Sigmoid colon (tissue), 7 donors: ENCODE results near the gene METTL21C. TPM values are rescaled to one million over a fixed set of nuclear protein-coding genes. Genes with fewer than 3 reads are reported as not detected.

ENCODE experiments used
- DNase-seq: peaks from one replicate; pipeline ENCODE4 v3.0.0-alpha.2; 2019
- H3K27ac ChIP-seq, 4 donors: fragments of 200-600 bp; sonication (generic); one replicate each; pipeline ENCODE4 v1.5.1; 2016 to 2019; ENCODE audit warnings: mild to moderate bottlenecking in 1 of 4
- H3K27me3 ChIP-seq, 3 donors: fragments of 200-600 bp; sonication (generic); one replicate each; pipeline ENCODE4 v1.5.1; 2019; ENCODE audit warnings: mild to moderate bottlenecking in 1 of 3
- H3K36me3 ChIP-seq, 4 donors: fragments of 200-600 bp; sonication (generic); one replicate each; pipeline ENCODE4 v1.5.1; 2016 to 2019
- H3K4me1 ChIP-seq, 4 donors: fragments of 200-600 bp; sonication (generic); one replicate each; pipeline ENCODE4 v1.5.1; 2017 to 2019
- H3K4me3 ChIP-seq, 4 donors: fragments of 200-600 bp; sonication (generic); one replicate each; pipeline ENCODE4 v1.5.1; 2017 to 2019; ENCODE audit warnings: mild to moderate bottlenecking in 2 of 4, moderate library complexity in 1 of 4
- H3K9me3 ChIP-seq, 4 donors: fragments of 200-600 bp in 3 of 4; sonication (generic) in 3 of 4; one replicate each; pipeline versions ENCODE4 v1.5.1 to v1.6.1; 2013 to 2019
- CTCF ChIP-seq, 4 experiments: fragments of 450-650 bp in 3 of 4; fragments of 200-600 bp in 1 of 4; IDR thresholded peaks; one replicate each; pipeline ENCODE4 v1.5.1; 2016 to 2019; ENCODE audit warnings: antibody characterized with exemption in 4 of 4, mild to moderate bottlenecking in 3 of 4, moderate library complexity in 2 of 4
- EP300 ChIP-seq, 4 donors: sonication (generic); formaldehyde crosslinking; IDR thresholded peaks; one replicate each; pipeline ENCODE4 v1.6.1; 2017; ENCODE audit warnings: antibody characterized with exemption in 4 of 4
- POLR2A ChIP-seq, 2 donors: fragments of 450-650 bp; IDR thresholded peaks; one replicate each; pipeline ENCODE4 v1.6.1; 2016; ENCODE audit warnings: antibody characterized with exemption in 2 of 2, mild to moderate bottlenecking in 2 of 2, moderate library complexity in 2 of 2
- POLR2AphosphoS5 ChIP-seq, 4 donors: sonication (generic); formaldehyde crosslinking; IDR thresholded peaks; one replicate each; pipeline ENCODE4 v1.6.1; 2017; ENCODE audit warnings: antibody characterized with exemption in 4 of 4
- WGBS, 2 donors: extraction: QIAGEN DNeasy Blood & Tissue Kit; methylation state at CpG; one replicate each; pipeline ENCODE4 v1.1.7; 2013; 5-methylcytosine and 5-hydroxymethylcytosine counted together
- intact Hi-C: fragments of 100-400 bp; cut with DNase I; formaldehyde crosslinking; loops from one replicate; pipeline ENCODE4 v1.15.1; 2023
- polyA plus RNA-seq, 3 donors: library from polyadenylated mRNA; stranded (reverse); fragments of 200-250 nt; gene quantifications; one replicate each; pipeline ENCODE4 v1.2.3, GENCODE V29; 2013
- total RNA-seq, 4 donors: library from RNA; depleted of rRNA; stranded (reverse); fragments of >200 nt; gene quantifications; one replicate each; pipeline ENCODE4 v1.1.0, GENCODE V29; 2016
- donor health status: healthy with polysubstance abuse.
- donor health status: Bipolar disorder and iron deficiency.
- donor health status: healthy.

The METTL21C gene
- total and polyA plus RNA-seq, 7 donors: 0.36 TPM; not detected in 6

GRCh38 chr13:102709536-102709935 lies 14.7 kb upstream of the METTL21C start:
- no peak for DNase-seq
- no peak overlapping the region for H3K27ac ChIP-seq
- H3K27me3 ChIP-seq: no peaks in the 10 kb centered on the region
- no peak for TF ChIP-seq EP300 (IDR thresholded peaks at IDR 0.05)
- no peak for TF ChIP-seq POLR2A (IDR thresholded peaks at IDR 0.05)
- TF ChIP-seq POLR2AphosphoS5 (IDR thresholded peaks at IDR 0.05): no peak
- no peak for TF ChIP-seq CTCF (IDR thresholded peaks at IDR 0.05)
- H3K4me3 ChIP-seq: no peak overlapping the region
- peaks cover 0 to 3% (median 0%) of the 10 kb centered on the region in 4 donors for H3K4me1 ChIP-seq
- peaks cover 0 to 3% (median 0%) of the 10 kb centered on the region in 4 donors for H3K9me3 ChIP-seq
- no peaks in the 10 kb centered on the region for H3K36me3 ChIP-seq
- intact Hi-C loops: no loop called here

- H3K36me3 ChIP-seq: no peaks in the 10 kb centered on the region
- peaks cover 0 to 3% (median 0%) of the 10 kb centered on the region in 4 donors for H3K4me1 ChIP-seq
- peaks cover 0 to 3% (median 0%) of the 10 kb centered on the region in 4 donors for H3K9me3 ChIP-seq
- intact Hi-C loops: no loop called here
- TF ChIP-seq POLR2AphosphoS5 (IDR thresholded peaks at IDR 0.05) (no peak), POLR2A (IDR thresholded peaks at IDR 0.05) (no peak), EP300 (IDR thresholded peaks at IDR 0.05) (no peak), CTCF (IDR thresholded peaks at IDR 0.05) (no peak)
- no peak overlapping the region for H3K4me3 ChIP-seq
- DNase-seq: no peak
- H3K27ac ChIP-seq: no peak overlapping the region
- WGBS, 2 donors: 84 to 87% methylated on average over 2 of the region's 2 CpGs
- no peaks in the 10 kb centered on the region for H3K27me3 ChIP-seq
Measured at GRCh38 chr13:102708991-102709390, 14.1 kb upstream of the METTL21C start.

- 38 to 77% methylated on average over 2 of the region's 2 CpGs for WGBS, 2 donors
- Histone ChIP-seq H3K27ac (peak overlapping the region in 1 of 4 donors; percentile 15), H3K4me1 (peaks cover 0 to 3% (median 0%) of the 10 kb centered on the region in 4 donors), H3K9me3 (peaks cover 0 to 3% (median 0%) of the 10 kb centered on the region in 4 donors), H3K27me3 (no peaks in the 10 kb centered on the region), H3K4me3 (no peak overlapping the region), H3K36me3 (no peaks in the 10 kb centered on the region)
- DNase-seq: no peak
- TF ChIP-seq POLR2A (IDR thresholded peaks at IDR 0.05) (no peak), EP300 (IDR thresholded peaks at IDR 0.05) (no peak)
- intact Hi-C loops: no loop called here
Measured at GRCh38 chr13:102708211-102708610, 13.4 kb upstream of the METTL21C start.

GRCh38 chr13:102707467-102707866 lies 12.6 kb upstream of the METTL21C start:
- Histone ChIP-seq H3K27me3 (no peaks in the 10 kb centered on the region), H3K4me3 (no peak overlapping the region), H3K4me1 (peaks cover 0 to 3% (median 0%) of the 10 kb centered on the region in 4 donors), H3K36me3 (no peaks in the 10 kb centered on the region), H3K9me3 (peaks cover 0 to 3% (median 0%) of the 10 kb centered on the region in 4 donors), H3K27ac (peak overlapping the region in 1 of 4 donors; percentile 15)
- TF ChIP-seq POLR2A (IDR thresholded peaks at IDR 0.05): no peak
- no peak for TF ChIP-seq CTCF (IDR thresholded peaks at IDR 0.05)
- no peak for TF ChIP-seq POLR2AphosphoS5 (IDR thresholded peaks at IDR 0.05)
- TF ChIP-seq EP300 (IDR thresholded peaks at IDR 0.05): no peak
- intact Hi-C loops: no loop called here
- WGBS, 2 donors: 9 to 44% methylated on average over 4 of the region's 4 CpGs
- no peak for DNase-seq

- no peak for DNase-seq
- Histone ChIP-seq H3K27ac (no peak overlapping the region), H3K9me3 (peaks cover 0 to 3% (median 0%) of the 10 kb centered on the region in 4 donors), H3K27me3 (no peaks in the 10 kb centered on the region), H3K4me1 (peaks cover 0 to 17% (median 7%) of the 10 kb centered on the region in 4 donors), H3K4me3 (no peak overlapping the region), H3K36me3 (no peaks in the 10 kb centered on the region)
- WGBS, 2 donors: 79 to 86% methylated on average over 6 of the region's 6 CpGs
- TF ChIP-seq CTCF (IDR thresholded peaks at IDR 0.05): no peak
- TF ChIP-seq POLR2A (IDR thresholded peaks at IDR 0.05): no peak
- no peak for TF ChIP-seq POLR2AphosphoS5 (IDR thresholded peaks at IDR 0.05)
- no peak for TF ChIP-seq EP300 (IDR thresholded peaks at IDR 0.05)
- intact Hi-C loops: no loop called here
Measured at GRCh38 chr13:102704238-102705058, 9.6 kb upstream of the METTL21C start.
